HFFc6 (cell line): ENCODE measurements around the gene NTM. TPM values are rescaled to one million over a fixed set of nuclear protein-coding genes. Genes with fewer than 3 reads are reported as not detected.

ENCODE experiments used
- DNase-seq: peaks from one replicate; pipeline ENCODE4 v3.0.0-alpha.2; 2018
- H3K27ac Mint-ChIP-seq: 2 replicates; pipeline ENCODE4 v1.8.0; 2020; ENCODE audit warnings: mild to moderate bottlenecking, mixed read lengths
- H3K27me3 Mint-ChIP-seq: 2 replicates; pipeline ENCODE4 v1.8.0; 2021; ENCODE audit warnings: mild to moderate bottlenecking, moderate library complexity, mixed read lengths; ENCODE audit not compliant: insufficient read depth
- H3K36me3 Mint-ChIP-seq: 2 replicates; pipeline ENCODE4 v1.8.0; 2021; ENCODE audit warnings: low read depth, mixed read lengths
- H3K4me1 Mint-ChIP-seq: 2 replicates; pipeline ENCODE4 v1.8.0; 2020; ENCODE audit warnings: low read depth, mixed read lengths
- H3K4me3 Mint-ChIP-seq: 2 replicates; pipeline ENCODE4 v1.8.0; 2020; ENCODE audit warnings: mild to moderate bottlenecking, moderate library complexity, mixed read lengths
- H3K9me3 Mint-ChIP-seq: 2 replicates; pipeline ENCODE4 v1.8.0; 2020; ENCODE audit warnings: mild to moderate bottlenecking, mixed read lengths
- total RNA-seq, 6 experiments: library from RNA; stranded (reverse); fragmentation: NEBNext Ultra II Directional; extraction: Animal tissue kit (Norgen Biotek cat#: 25700); gene quantifications; 2 replicates in 1 of 6; 3 replicates in 5 of 6; pipeline ENCODE4 v1.2.3, GENCODE V29; 2021
- TF ChIP-seq, protein P1 (sequence below): fragments of 200-600 bp; sonication (generic); IDR thresholded peaks from 2 replicates; pipeline ENCODE4 v1.5.0; 2021; ENCODE audit warnings: antibody characterized with exemption, mild to moderate bottlenecking

NTM gene
- total RNA-seq, 6 experiments from 2014 or later: 18.3 to 23.6 (median 21.7) TPM

DNA sequence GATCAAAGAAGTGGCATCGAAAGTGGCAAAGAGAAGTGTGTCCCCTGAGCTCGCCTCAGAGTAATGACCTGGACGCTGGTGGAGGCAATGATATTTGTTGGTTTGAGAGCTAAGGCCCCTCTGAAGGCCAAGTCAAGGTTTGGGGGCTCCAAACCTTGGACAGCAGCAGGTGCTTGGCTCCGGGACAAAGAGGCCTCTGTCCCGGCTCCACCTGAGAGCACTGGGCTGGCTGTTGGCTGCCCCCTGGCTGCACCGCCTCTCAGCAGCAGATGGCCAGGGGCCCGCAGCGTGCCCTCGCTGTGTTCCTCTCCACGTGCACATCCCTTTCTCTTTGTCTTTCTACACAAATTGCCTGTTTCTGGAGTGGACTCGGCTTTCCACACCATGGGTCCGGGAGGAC lies 301.3 kb downstream of the NTM start:
- H3K27me3 Mint-ChIP-seq: peaks cover 1% of the 10 kb centered on the region; the same call in 1 of the 2 replicates
- no peak for DNase-seq
- no peaks in the 10 kb centered on the region for H3K9me3 Mint-ChIP-seq
- TF ChIP-seq, protein P1, sequence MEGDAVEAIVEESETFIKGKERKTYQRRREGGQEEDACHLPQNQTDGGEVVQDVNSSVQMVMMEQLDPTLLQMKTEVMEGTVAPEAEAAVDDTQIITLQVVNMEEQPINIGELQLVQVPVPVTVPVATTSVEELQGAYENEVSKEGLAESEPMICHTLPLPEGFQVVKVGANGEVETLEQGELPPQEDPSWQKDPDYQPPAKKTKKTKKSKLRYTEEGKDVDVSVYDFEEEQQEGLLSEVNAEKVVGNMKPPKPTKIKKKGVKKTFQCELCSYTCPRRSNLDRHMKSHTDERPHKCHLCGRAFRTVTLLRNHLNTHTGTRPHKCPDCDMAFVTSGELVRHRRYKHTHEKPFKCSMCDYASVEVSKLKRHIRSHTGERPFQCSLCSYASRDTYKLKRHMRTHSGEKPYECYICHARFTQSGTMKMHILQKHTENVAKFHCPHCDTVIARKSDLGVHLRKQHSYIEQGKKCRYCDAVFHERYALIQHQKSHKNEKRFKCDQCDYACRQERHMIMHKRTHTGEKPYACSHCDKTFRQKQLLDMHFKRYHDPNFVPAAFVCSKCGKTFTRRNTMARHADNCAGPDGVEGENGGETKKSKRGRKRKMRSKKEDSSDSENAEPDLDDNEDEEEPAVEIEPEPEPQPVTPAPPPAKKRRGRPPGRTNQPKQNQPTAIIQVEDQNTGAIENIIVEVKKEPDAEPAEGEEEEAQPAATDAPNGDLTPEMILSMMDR: peak; percentile 39; the same call in 1 of the 2 replicates
- H3K4me3 Mint-ChIP-seq: no peak overlapping the region
- peaks cover 53% of the 10 kb centered on the region for H3K4me1 Mint-ChIP-seq
- no peaks in the 10 kb centered on the region for H3K36me3 Mint-ChIP-seq
- H3K27ac Mint-ChIP-seq: no peak overlapping the region

DNA sequence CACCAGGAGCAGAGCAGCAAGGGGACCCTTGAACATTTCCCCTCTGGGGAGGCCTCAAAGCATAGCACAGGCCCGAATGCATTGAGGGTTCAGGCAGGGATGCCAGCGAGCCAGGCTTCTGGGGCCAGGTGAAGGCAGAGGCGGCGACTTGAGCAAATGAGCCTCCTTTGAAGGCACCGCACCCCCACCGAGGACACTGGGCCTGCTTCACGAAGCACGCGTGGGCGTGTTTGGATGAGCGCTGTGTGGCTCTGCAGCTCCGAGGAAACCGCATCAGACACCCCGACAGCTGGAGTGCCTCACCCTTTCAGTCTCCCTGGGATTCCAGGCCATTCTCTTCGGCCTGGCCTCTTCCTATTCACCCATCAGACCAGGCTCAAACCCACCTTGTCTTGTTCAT lies 301.8 kb downstream of the NTM start:
- H3K9me3 Mint-ChIP-seq: no peaks in the 10 kb centered on the region
- H3K4me3 Mint-ChIP-seq: no peak overlapping the region
- H3K36me3 Mint-ChIP-seq: no peaks in the 10 kb centered on the region
- peaks cover 1% of the 10 kb centered on the region; the same call in 1 of the 2 replicates for H3K27me3 Mint-ChIP-seq
- DNase-seq: no peak
- H3K4me1 Mint-ChIP-seq: peaks cover 49% of the 10 kb centered on the region
- no peak overlapping the region for H3K27ac Mint-ChIP-seq
- TF ChIP-seq, protein P1: no peak

DNA sequence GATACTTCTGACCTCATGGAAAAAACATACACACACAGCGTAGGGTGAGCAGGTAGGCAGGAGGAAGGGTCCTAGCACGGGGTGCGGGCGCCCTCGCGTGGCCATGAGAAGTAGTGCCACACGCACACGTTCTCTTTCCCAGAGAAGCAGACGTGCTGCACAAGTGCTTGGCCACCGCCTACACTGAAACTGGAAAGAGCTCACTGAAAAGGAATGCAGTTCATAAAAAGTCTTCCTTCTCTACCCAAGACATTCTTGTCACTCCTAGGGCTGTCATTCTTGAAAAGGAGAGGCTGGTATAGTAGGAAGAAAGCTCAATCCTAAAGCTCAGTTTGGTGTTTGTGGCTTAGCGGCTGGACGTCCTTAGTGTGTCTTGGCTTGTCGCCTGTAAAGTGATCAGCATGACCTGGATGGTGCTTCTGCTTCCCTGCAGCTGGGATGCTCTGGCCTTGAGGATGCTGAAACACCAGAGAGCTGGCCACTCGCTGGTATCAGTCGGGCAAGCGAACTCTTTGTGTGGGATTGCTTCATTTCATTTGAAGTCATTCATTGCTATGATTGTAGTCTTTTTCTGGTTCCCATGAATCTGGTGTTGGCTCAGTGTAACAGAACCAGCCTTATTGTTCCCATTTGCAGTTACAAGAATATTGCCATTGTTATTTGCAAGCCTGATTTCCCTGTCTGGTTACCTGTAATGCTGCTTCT lies 303.8 kb downstream of the NTM start:
- H3K4me1 Mint-ChIP-seq: peaks cover 29% of the 10 kb centered on the region
- no peaks in the 10 kb centered on the region for H3K9me3 Mint-ChIP-seq
- no peaks in the 10 kb centered on the region for H3K36me3 Mint-ChIP-seq
- peak overlapping the region; percentile 42; the same call in 1 of the 2 replicates for H3K27ac Mint-ChIP-seq
- no peak overlapping the region for H3K4me3 Mint-ChIP-seq
- DNase-seq: peak; percentile 84
- H3K27me3 Mint-ChIP-seq: peaks cover 5% of the 10 kb centered on the region; the same call in 1 of the 2 replicates
- TF ChIP-seq, protein P1: peak; percentile 100

DNA sequence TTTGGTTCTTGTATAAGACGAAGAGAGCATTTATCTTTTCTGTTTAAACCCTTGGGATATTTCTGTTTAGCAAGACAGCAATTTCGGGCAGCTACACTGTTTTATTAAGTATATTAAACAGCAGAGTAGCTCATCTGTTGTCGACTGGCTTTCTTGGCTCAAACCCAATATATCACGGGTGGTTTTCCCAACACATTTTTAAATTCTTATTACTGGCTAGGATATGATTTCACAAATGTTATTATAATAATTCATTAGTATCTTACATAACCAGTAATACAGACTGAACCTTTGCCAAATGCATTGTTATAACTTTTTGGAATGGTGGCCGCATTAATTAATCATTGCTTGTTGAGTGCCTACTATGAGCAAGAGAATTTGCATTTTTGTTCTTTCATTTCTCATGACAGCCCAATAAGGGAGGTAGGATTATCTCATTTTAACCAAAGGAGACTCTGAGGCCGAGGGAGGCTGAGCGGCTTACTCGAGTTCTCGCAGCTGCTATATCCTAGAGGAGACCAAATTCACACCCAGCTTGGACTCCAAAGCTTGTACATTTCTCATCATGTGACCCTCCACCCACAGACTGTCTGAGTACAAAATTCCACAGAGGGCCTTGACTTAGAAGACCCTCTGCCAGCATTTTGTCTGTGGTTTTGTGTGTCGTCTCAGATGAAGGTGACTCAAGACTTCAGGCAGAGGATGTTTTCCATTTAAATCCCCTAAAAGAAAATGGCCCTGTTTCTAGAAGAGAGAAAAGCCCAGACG lies 304.9 kb downstream of the NTM start:
- Mint-ChIP-seq H3K27ac (no peak overlapping the region), H3K27me3 (peaks cover 7% of the 10 kb centered on the region), H3K9me3 (no peaks in the 10 kb centered on the region), H3K36me3 (no peaks in the 10 kb centered on the region), H3K4me1 (peaks cover 25% of the 10 kb centered on the region), H3K4me3 (no peak overlapping the region)
- no peak for DNase-seq
- TF ChIP-seq, protein P1: no peak

DNA sequence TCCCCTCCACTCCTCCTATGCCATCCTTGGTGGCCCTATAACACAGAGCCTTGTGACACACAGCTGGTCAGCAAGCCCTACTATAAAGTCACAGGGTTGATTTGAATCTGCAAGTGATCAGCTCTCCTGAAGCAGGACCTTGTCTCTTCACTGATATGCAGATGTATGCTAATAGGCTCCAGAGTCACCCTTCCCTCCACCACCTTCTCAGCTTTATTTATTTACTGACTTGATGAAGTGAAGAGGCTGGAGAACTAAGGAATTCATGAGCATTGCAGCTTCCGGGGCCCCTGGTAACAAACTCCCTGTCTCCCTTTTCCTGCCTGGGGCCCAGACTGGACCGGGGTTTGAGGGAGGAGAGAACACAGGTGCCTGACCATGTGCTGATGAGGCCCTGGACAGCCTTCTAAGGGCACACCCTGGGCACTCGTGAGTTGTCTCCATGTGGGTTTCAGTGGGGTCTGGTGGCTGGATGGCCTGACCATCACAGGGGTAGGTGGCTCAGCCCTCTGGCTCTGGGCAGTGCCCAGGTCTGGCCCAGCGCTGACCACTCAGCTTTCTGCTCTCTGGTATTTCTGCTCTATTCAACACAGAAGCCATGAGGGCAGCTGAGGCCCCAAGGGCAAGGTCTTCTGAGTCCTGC lies 307.5 kb downstream of the NTM start:
- Mint-ChIP-seq H3K27ac (no peak overlapping the region), H3K4me3 (no peak overlapping the region), H3K36me3 (no peaks in the 10 kb centered on the region), H3K9me3 (no peaks in the 10 kb centered on the region), H3K4me1 (peaks cover 25% of the 10 kb centered on the region), H3K27me3 (peaks cover 7% of the 10 kb centered on the region)
- TF ChIP-seq, protein P1: no peak
- no peak for DNase-seq
